SH-SY5Y (cell line): ENCODE results near the gene FLVCR2.
A peak's percentile ranks its signal among the peaks of the same experiment; 100 is the strongest.

Source experiments
- GATA2 ChIP-seq: IDR thresholded peaks from 2 replicates; pipeline ENCODE4 v1.6.1; 2011; ENCODE audit warnings: mild to moderate bottlenecking, low read depth, low read length
- GATA3 ChIP-seq: IDR thresholded peaks from 2 replicates; pipeline ENCODE4 v1.6.1; 2011; ENCODE audit warnings: low read depth, mild to moderate bottlenecking, low read length, moderate library complexity

FLVCR2 gene

GRCh38 chr14:75545907-75546306 is 32.5 kb upstream of the FLVCR2 start:
- TF ChIP-seq GATA3 (no peak), GATA2 (no peak)

- no peak for TF ChIP-seq GATA3
Observed at GRCh38 chr14:75547552-75548250, 30.7 kb upstream of the FLVCR2 start.

- TF ChIP-seq GATA3 (no peak), GATA2 (no peak)
Observed at GRCh38 chr14:75548544-75548943, 29.9 kb upstream of the FLVCR2 start.

GRCh38 chr14:75549169-75549568 is 29.3 kb upstream of the FLVCR2 start:
- no peak for TF ChIP-seq GATA2
- no peak for TF ChIP-seq GATA3

- TF ChIP-seq GATA2, result no peak
- TF ChIP-seq GATA3, result no peak
Observed at GRCh38 chr14:75551021-75551420, 27.4 kb upstream of the FLVCR2 start.

GRCh38 chr14:75553157-75553556 is 25.3 kb upstream of the FLVCR2 start:
- no peak for TF ChIP-seq GATA3
- TF ChIP-seq GATA2, result no peak

GRCh38 chr14:75553761-75554364 is 24.6 kb upstream of the FLVCR2 start:
- TF ChIP-seq GATA3, result peak; percentile 81
- TF ChIP-seq GATA2, result peak; percentile 78

GRCh38 chr14:75554482-75554881 is 23.9 kb upstream of the FLVCR2 start:
- no peak for TF ChIP-seq GATA3
- no peak for TF ChIP-seq GATA2

GRCh38 chr14:75558440-75558839 is 20.0 kb upstream of the FLVCR2 start:
- TF ChIP-seq GATA3 (no peak), GATA2 (no peak)

GRCh38 chr14:75559045-75559444 is 19.4 kb upstream of the FLVCR2 start:
- no peak for TF ChIP-seq GATA2

- TF ChIP-seq GATA3 (no peak), GATA2 (no peak)
Observed at GRCh38 chr14:75559451-75560222, 18.8 kb upstream of the FLVCR2 start.

- no peak for TF ChIP-seq GATA2
- no peak for TF ChIP-seq GATA3
Observed at GRCh38 chr14:75561013-75561432, 17.4 kb upstream of the FLVCR2 start.

GRCh38 chr14:75562089-75562488 is 16.3 kb upstream of the FLVCR2 start:
- TF ChIP-seq GATA3 (no peak), GATA2 (no peak)

- TF ChIP-seq GATA3 (no peak), GATA2 (no peak)
Observed at GRCh38 chr14:75562489-75562888, 15.9 kb upstream of the FLVCR2 start.

- no peak for TF ChIP-seq GATA2
Observed at GRCh38 chr14:75563931-75564330, 14.5 kb upstream of the FLVCR2 start.

GRCh38 chr14:75565056-75565455 is 13.4 kb upstream of the FLVCR2 start:
- no peak for TF ChIP-seq GATA2
- no peak for TF ChIP-seq GATA3
